HG02885 (cell line): ENCODE measurements around the gene GEMIN8.
A peak's percentile ranks its signal among the peaks of the same experiment; 100 is the strongest.

Experiments used
- ATAC-seq: cut with Tn5 transposase; IDR thresholded peaks from one replicate; pipeline ENCODE4 v1.9.1; 2021; ENCODE audit warnings: mild to moderate bottlenecking; ENCODE audit not compliant: unreplicated experiment, poor library complexity

Gene GEMIN8

GRCh38 chrX:14017399-14017798, 12.3 kb downstream of the GEMIN8 start:
- no peak for ATAC-seq

GRCh38 chrX:14015941-14016340, 13.8 kb downstream of the GEMIN8 start:
- ATAC-seq, result no peak

DNA sequence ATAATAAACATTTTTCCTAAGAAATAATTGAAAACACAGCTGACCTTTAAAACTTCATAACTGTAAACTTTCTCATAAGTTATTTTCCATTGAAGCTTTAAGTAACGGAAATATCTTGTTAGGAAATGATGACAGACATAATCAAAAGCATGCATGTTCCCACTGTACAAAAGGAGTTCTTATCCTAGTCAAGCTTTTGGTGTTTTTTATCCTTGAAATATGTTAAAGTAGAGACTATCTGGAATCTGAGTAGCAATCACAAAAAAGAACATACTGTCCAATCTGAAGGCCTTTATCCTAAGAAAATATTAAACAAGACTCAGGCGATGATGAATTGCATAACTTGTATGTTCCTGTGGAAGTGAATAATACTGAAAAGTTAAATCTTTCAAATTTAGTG, 14.4 kb downstream of the GEMIN8 start:
- no peak for ATAC-seq

GRCh38 chrX:14014526-14014925, 15.2 kb downstream of the GEMIN8 start:
- no peak for ATAC-seq

- no peak for ATAC-seq
These were observed 16.6 kb downstream of the GEMIN8 start for GRCh38 chrX:14013054-14013453.

DNA sequence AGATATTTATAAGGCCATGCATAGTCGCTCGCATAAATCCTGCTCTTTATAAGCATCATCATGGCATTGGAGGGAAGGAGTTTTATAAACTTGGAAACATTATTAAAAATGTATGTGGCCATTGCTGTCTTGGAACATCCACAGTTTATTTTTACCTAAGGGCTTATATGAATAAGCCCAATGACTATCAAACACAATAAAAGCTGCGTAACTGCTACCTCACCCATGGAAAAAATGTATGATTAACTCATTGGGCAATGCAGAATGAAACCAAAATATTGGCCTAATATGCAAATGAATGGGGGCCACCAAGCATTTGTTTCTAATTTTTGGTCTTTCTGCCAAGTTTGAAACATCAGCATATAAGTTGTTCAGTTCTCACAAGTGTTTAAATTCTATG, 19.1 kb downstream of the GEMIN8 start:
- no peak for ATAC-seq

DNA sequence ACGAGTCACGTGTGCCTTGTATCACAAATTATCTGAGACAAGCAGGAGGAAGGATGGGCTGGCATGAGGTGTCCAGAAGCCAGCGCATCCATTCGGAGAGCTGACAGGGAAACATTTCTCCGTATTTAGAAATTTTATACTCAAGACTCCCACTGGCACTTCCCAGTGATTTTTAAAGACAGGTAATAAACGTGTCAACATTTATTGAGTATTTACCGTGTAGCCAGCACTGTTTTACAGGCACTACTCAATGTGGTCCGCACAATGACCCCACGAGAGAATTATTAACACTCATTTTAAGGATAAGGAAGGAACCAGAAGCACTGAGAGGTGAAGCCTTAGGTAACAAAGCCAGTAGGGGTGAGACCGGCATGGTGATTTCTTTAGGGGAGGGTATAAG, 23.2 kb downstream of the GEMIN8 start:
- no peak for ATAC-seq

DNA sequence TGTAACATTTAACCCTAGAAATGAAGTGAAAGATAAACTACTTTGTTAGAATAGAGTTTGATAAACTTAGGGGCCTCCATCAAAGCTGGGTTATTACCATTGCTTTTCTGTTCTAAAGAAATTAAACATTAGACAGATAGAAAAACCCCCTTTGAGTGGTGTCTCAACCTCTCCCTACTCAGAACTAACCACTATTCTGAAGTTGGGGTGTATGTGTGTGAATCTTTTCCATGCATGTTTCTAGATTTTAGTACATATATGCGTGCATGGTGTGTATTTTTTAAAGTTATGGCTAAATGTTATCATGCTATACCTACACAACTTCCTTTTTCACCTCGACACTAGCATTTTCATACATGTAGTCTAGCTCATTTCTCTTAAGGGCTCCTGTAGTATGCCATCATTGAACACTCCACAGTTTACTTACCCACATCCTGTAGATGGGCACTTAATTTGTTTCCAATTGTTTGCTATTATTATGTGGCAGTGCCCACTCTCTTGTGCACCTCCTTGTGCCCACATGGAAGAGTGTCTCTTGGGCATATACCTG, 25.7 kb downstream of the GEMIN8 start:
- ATAC-seq, result no peak

DNA sequence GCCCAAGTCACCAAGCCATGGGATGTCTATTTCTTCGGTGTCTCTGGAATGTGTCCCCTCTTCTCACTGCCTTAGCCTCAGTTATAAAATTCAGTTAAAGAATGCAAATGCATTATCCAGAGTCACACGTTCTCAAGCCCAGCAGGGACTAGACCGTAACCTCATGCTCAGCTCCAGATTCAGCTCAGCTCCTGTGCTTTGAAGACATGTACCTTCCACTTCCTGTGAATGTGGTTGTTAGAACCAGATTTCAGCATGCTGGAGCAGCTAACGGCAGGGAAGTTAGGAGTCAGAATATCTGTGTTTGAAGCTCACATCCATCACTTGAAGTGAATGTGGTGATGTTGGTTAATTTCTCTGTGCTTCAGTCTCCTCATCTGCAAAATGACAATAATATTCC, 26.7 kb downstream of the GEMIN8 start:
- ATAC-seq, result no peak

DNA sequence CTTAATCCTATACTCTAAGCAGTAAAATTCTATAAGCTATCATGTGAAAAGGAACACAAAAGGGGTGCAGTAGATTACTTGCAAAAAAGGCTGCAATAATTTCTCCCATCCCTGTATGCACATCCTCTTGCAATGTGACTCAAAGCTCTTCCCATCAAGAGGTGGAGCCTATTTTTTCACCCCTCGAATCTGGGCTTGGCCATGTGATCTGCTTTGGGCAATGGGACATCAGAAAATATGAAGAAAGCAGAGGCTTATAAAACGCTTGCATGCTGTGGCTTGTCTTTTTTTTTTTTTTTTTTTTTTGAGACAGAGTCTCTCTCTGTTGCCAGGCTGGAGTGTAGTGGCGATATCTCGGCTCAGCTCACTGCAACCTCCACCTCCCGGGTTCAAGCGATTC, 33.0 kb downstream of the GEMIN8 start:
- no peak for ATAC-seq

GRCh38 chrX:13994536-13995080, 35.1 kb downstream of the GEMIN8 start:
- ATAC-seq, result no peak

GRCh38 chrX:13994104-13994503, 35.6 kb downstream of the GEMIN8 start:
- ATAC-seq, result no peak

GRCh38 chrX:13990126-13990800, 39.4 kb downstream of the GEMIN8 start:
- no peak for ATAC-seq

DNA sequence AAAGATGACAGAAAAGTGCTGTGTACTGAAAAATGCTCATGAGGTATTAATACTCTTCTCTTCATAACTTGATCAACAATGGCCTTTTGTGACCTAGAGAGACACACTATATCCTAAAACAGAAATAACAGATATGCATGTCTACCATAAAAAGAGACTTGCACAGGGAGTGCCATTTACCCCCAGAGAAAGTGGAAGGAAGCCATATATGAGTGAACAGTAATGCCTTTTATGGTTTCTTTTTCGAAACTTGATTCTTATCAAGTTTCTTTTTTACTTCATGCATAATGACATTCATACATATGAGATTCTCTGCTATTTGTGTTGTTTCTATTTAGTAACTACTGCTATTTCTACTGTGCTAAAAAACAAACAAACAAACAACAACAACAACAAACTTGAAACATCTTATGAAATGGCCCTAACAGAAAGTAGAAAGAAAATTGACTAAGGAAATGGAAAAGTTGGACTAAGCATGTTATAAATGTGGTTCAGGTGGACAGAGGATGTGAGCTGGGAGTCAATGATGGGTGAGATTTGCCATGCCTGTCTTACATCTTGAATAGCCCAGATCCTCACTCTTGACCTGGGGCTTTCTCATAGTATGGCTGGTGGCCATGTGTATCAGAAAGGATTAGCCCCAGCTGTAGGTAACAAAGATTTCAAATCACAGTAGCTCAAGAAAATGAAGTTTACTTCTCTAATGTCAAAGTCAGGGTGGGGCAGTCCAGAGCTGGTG, 43.8 kb downstream of the GEMIN8 start:
- peak; percentile 75 for ATAC-seq

- no peak for ATAC-seq
These were observed 46.0 kb downstream of the GEMIN8 start for GRCh38 chrX:13983734-13984133.

GRCh38 chrX:13968198-13968597, 61.5 kb downstream of the GEMIN8 start:
- no peak for ATAC-seq

DNA sequence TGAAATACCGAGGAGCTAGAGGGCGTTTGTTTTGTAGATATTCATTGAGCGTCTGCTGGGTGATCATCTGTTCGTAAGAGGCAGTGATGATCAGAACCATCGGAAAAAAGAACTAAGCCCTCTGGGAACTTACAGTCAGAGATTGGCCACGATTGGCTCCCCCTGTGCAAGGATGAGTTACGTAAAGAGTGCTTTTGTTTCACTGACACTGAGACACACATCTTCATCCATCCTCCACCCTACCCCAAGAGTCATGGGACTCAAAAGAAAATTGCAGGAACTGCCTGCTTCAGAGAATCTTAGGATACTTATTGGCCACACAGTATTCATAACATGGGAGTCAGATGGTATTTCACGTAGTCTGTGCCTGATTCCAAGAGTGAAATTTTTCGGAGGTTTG, 62.1 kb downstream of the GEMIN8 start:
- no peak for ATAC-seq

GRCh38 chrX:13966793-13967125, 62.9 kb downstream of the GEMIN8 start:
- ATAC-seq, result no peak

DNA sequence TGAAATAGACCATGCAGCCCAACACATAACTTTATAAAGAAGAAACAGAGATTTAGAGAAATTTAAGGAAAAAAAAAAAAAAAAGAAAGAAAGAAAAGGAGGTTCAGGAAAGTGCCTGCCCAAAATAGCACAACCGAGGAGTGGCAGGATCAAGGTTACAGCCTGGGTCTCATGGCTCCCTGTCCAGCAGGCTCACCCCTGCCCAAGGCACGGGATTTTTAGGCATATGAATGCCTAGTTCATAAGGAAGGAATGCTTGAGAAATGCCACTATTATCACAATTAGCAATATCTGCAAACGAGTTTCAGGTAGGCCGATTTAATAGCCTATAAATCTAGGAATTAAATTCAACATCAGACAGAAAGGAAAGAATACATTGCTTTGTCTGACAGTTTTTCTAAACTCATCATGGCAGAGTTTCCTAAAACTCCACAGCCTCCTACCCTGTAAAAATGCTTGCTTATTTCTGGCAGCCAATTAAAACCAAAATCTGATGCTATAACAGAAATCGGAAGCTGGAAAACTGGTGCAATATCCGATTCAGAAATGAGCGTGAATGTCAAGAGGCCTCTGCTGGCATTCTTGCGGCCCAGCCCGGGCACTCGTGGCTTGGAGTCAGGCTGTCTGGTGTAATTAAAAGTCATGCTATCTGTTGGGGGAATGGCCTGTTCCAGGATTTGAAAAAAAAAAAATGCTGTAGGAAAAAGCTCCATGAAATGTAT, 63.5 kb downstream of the GEMIN8 start:
- ATAC-seq, result no peak

GRCh38 chrX:13965531-13965930, 64.2 kb downstream of the GEMIN8 start:
- no peak for ATAC-seq

DNA sequence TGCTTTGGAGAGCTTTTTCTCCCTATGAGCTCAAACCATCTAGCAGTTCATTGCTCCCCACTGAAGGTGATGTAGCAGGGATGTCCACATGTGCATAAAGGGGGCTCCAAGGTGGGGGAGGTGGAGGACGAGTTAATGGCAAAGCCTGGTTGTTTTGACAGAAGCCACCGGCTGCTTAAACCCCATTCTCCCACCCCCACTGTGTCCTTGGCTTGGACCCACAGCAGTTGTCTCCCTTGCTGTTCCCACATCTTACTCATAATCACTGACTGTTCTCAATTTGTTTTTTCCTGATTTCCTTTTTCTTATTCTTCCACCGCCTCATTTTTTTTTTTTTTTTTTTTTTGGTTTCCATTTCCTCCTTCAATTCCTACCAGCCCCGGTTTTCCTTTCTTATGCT, 72.7 kb downstream of the GEMIN8 start:
- ATAC-seq, result no peak
